HG03457 (cell line): ENCODE measurements around the gene VWCE.

ENCODE experiments used
- ATAC-seq: cut with Tn5 transposase; IDR thresholded peaks from one replicate; pipeline ENCODE4 v1.9.1; 2021; ENCODE audit warnings: moderate number of reproducible peaks; ENCODE audit not compliant: unreplicated experiment

Gene VWCE

GRCh38 chr11:61287338-61287977, 7.7 kb downstream of the VWCE start:
- no peak for ATAC-seq

DNA sequence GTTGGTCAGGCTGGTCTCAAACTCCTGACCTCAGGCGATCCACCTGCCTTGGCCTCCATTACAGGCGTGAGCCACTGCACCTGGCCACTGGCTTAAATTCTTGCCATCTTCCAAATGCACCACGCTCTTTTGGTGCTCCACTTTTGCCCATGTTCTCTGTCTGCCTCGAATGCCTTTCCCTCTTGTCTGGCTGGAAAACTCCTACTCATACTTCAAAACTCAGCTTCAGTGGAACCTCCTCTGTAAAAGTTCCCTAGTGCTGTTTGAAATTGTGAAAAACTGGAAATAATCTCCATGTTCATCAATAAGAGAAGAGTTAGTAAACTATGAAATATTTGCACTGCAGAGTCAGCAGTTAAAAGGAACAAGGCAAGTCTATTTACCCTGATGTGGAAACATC, 11.5 kb downstream of the VWCE start:
- ATAC-seq = no peak

DNA sequence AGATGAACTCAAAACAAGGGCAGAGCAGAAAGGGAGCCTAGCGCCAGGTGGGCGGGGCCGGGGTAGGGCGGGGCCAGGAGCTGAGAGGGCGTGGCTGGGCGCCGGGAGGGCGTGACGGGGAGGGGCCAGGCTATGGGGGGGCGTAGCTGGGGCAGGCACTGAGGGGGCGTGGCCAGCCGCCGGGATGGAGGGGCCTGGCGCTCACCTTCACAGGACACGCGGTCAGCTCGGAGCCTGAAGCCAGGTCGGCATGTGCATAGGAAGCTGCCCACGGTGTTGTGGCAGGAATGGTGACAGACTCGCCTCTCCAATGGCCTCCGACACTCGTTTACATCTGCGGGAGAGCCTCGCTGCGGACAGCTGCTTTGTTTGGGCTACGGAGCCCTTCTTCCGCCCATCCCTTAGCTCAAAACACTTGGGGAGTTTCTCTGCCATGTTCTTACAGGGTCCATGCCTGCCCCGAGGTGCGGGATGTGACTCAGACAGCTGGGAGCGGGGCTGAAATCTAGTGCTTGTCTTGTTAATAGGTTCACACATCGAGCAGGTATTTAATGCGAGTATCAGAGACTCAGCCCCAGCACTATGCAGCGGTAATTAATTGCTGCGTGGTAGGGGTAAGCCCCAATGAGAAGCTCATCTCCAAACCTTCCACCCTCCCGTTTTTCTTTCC, 13.4 kb downstream of the VWCE start:
- ATAC-seq = no peak

DNA sequence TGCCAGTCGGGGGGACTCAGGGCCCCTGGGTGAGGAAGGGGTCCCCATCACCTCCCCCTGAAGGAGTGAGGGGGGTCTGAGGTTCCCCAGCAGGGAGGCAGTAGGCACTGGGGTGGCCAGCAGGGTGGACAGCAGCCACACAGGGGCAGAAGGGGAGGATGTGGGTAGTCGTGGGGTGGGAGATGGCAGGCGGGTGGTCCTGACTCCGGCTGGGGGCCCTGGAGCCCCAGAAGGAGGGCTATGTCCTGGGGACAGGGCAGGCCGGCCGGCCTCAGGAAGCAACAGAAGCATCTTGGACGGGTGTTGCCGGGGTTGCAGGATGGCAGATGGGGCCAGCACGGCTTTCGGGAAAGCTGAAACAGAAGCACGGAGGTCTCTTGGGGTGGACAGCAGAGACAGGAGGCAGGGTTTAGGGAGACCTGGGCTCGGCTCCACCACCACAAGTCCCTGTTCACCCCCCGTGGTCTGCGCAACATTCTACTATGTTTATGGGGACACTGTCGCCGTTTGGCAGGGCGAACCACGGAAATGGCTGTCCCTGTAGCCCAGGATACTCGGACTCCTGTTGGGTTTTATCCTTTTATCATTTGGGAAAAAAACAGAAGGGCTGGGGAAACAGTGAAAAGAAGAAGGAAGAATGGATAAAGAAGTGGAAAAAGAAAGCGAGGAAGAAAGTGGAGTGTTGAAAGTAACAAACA, 14.1 kb downstream of the VWCE start:
- no peak for ATAC-seq

GRCh38 chr11:61279934-61280659, 15.0 kb downstream of the VWCE start:
- ATAC-seq = no peak

DNA sequence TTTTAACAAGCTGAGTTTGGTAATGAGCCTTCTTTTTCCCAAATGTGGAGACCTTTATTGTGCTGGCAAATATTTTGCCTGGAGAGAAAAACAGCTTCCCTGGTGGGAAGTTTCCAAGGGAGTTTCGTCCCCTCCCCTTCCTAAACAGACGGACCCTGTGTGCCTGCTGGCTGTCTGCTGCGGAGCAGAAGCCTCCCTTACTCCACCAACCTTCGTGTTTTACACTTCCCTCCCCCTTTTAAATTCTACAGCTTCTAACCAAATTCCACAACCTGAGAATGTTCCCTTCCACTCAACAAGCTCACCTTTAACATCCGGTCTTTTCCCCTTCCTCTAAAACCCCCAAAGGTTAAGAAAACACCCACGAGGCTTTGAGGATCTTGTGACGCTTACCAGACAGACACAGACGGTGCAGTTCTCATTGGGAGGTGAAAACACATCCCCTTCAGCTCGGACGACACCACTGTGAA, 17.1 kb downstream of the VWCE start:
- ATAC-seq = no peak

- no peak for ATAC-seq
These were observed 17.7 kb downstream of the VWCE start for GRCh38 chr11:61277186-61278000.

DNA sequence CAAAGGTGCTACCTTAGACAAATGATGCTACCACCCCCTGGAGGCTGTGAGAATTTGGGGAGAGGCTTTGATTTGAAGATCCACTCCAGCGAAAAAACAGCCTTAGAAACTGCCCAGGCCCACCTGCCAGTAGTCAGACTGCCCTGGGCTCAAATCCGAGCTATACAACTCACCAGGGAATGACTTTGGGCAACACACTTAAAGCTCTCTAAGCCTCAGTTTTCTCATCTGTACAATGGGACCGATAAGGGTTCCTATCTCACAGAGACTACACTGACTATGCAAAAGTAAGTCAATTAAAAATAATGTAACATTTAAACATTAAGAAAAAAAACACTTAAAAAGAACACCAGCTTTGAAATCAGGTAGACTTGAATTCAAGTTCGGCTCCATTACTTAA, 19.9 kb downstream of the VWCE start:
- no peak for ATAC-seq

- ATAC-seq = no peak
These were observed 21.0 kb downstream of the VWCE start for GRCh38 chr11:61274084-61274483.

- ATAC-seq = no peak
These were observed 21.7 kb downstream of the VWCE start for GRCh38 chr11:61273178-61274078.

DNA sequence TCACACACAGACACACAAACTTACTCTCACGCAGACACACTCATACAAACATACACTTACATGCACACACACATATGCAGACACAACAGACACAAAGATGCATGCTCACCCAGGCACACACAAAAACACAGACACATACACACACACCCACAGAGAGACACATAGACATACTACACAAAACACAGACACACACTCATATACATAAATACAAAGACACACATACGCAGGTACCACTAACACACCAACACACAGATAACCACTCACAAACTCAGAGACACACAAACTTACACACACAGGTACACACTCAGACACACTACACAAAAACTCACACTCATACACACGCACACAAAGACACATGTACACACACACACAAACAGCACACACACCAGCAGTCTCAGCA, 22.4 kb downstream of the VWCE start:
- no peak for ATAC-seq

DNA sequence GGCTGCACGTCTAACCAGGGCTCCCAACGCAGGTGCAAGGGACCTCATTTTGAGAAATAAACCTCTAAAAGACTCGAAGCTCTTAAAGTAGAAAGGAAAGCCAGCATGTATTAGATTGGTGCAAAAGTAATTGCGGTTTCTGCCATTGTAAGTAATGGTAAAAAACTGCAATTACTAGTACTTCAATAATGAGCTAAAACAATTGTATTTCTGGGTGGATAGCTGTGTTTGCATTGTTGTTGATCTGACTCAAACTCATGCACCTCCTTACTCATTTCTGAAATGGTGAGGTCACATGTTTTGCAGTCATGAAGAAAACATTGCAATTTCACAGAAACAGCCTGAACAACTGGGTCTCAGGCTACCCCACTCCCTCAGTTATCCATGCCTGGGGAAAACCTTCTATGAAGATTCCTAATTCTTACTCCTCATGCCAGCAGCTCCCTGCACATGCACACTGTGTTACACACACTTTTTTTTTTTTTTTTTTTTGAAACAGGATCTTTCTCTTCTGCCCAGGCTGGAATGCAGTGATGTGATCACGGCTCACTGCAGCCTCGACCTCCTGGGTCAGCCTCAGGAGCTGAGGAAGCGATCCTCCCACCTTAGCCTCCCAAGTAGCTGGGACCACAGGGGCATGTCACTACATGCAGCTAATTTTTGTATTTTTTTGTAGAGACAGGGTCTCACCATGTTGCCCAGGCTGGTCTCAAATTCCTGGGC, 24.6 kb downstream of the VWCE start:
- ATAC-seq = no peak

DNA sequence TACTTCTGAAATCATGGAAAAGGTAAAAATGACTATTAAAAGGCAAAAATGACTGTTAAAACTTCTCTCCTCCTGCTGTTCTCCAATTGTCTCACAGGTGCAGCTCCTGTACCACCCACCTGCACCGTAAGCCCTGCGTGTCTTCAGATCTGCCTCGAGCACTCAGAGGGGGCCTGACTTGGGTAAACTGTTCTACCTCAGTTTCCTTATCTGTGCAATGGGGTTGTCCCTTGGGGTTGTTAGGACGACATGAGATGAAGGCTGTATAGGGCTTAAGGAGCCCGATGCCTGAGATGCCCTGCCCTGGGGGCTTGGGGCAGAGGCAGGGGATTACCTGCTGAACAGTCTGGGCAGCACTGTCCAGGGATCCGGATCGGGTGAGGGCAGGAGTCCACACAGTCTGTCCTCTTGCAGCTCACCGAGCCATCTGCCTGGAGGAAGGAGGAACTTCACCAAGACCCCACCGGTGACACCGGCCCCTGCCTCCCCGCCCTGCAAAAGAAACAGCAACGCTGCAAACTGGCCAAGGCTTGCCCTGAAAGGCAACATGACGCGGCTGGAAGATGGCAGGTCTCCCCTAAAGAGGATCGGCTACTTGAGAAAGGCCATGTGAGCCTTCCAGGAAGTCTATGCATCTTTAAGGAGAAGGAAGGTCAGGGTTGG, 26.4 kb downstream of the VWCE start:
- ATAC-seq = no peak

- no peak for ATAC-seq
These were observed 27.7 kb downstream of the VWCE start for GRCh38 chr11:61267437-61267841.

DNA sequence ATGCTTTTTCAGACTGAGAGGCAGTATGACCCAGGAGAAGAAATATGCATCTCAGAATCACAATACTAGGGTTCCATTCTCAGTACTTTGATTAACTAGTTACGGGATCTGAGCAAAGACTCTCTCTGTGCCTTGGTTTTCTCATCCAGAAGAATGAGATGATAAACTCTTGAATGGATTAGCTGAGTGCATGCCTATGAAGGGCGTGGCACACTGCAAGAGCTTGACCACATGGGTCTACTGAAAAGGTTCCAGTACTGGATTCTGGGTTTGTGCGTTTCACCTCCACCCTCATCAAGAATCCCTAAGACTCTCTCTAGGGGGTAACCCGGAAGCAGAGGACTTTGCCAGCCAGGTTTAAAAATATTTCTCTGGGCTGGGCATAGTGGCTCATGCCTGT, 28.5 kb downstream of the VWCE start:
- ATAC-seq = no peak

DNA sequence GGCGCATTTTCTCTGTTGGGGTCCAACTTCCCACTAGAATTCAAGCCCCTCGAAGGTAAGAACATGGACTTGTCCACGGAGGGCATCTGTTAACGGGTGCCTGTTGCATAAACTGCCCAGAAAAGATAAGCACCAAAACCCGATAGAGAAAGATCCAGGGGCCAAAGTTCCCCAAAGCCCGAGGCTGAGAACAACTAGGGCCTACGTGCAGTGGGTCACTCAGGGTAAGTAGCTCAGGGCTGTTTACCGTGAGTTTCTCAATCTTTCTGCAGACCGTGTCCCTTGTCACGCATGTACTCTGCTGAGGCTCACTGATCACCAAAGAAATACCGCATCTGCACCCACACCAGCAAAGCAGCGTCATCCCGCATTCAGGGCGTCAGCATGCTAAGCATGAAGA, 29.8 kb downstream of the VWCE start:
- ATAC-seq = no peak

DNA sequence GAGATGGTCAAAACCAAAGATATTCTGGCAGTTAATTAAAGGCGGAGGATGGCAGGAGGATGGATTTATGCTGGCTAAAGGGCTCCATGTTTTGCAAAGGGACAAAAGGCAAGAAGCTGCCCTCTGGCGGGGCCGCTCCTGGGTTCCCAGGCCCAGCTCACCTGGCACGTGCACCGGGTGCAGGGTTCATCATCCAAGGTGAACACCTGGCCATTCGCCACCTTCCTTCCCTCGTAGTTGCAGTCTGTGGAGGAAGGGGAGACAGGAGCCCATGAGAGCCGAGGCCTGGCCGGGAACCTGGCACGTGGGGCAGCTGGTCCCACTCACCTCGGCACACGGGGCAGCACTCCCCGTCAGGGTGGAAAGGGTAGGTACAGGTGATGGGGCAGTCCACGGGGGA, 30.3 kb downstream of the VWCE start:
- ATAC-seq = no peak

DNA sequence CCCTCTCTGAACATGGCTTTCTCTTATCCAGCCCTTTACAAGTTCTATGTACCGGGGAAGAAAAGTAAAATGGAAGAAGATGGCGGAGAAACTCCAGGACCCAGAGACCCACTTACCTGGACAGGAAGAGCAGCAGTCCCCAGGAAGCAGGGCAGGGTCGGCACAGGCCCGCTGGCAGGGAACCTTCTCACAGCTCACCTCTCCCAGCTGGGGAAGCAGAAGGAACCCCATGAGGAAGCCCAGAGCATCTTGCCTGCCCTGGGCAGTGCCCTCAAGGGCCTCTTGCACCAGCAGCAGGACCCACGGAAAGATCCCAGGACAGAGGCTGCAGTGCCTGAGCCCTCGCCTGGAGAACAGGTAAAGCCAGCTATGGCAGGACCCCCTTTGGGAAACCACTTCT, 30.7 kb downstream of the VWCE start:
- ATAC-seq = no peak

DNA sequence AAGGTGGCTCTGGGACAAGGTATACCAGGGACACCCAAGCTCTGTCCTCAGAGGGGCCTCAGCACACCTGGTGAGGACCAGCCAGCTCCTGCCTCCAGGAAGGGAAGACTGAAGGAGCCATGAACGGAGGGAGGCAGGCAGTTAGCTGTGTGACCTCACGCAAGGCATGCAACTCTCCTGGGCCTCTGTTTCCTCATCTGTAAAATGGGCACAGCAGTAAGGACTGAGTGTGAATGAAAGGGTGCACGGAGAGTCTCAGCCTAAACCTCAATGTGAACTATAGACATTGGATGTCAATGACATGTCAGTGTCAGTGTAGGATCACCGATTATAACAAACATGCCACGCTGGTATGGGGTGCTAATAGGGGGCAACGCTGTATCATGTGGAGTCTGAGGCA, 35.8 kb downstream of the VWCE start:
- no peak for ATAC-seq
